K562 (cell line): ENCODE data around the gene MYO1F. TPM values are rescaled to one million over a fixed set of nuclear protein-coding genes. Genes with fewer than 3 reads are reported as not detected.

Experiments used
- ESRRB ChIP-seq: fragments of 250-450 bp; sonication (Bioruptor Pico); IDR thresholded peaks from 2 replicates; pipeline ENCODE4 v1.5.0; 2020; ENCODE audit warnings: mild to moderate bottlenecking, moderate library complexity, borderline replicate concordance
- FOXK2 ChIP-seq, 2 experiments: fragments of 450-650 bp; IDR thresholded peaks in 1 of 2; conservative IDR thresholded peaks in 1 of 2; 2 replicates each; pipeline ENCODE4 v1.6.1; 2016; ENCODE audit warnings: low read depth in 2 of 2, mild to moderate bottlenecking in 1 of 2
- HDAC2 ChIP-seq: fragments of 450-650 bp; IDR thresholded peaks from 2 replicates; pipeline ENCODE4 v1.6.1; 2016; ENCODE audit warnings: mild to moderate bottlenecking
- L3MBTL2 ChIP-seq: fragments of 450-650 bp; IDR thresholded peaks from 2 replicates; pipeline ENCODE4 v1.6.1; 2016; ENCODE audit warnings: mild to moderate bottlenecking, moderate library complexity
- MAZ ChIP-seq, 2 experiments: fragments of 450-650 bp in 1 of 2; sonication (generic) in 1 of 2; formaldehyde crosslinking; IDR thresholded peaks in 1 of 2; conservative IDR thresholded peaks in 1 of 2; 2 replicates each; pipeline versions ENCODE4 v1.4.0 to v1.5.0; 2020; ENCODE audit warnings: mild to moderate bottlenecking in 1 of 2, missing genetic modification reagents in 1 of 2
- MXD1 ChIP-seq: fragments of 250-450 bp; sonication (Bioruptor Pico); IDR thresholded peaks from 2 replicates; pipeline ENCODE4 v1.8.0; 2021; ENCODE audit warnings: borderline replicate concordance, mild to moderate bottlenecking, moderate library complexity; ENCODE audit not compliant: poor library complexity, severe bottlenecking
- PCBP1 ChIP-seq: fragments of 200-400 bp; formaldehyde crosslinking; IDR thresholded peaks from 2 replicates; pipeline ENCODE4 v1.6.1; 2018; ENCODE audit warnings: mild to moderate bottlenecking, low read depth, low read length; ENCODE audit not compliant: poor library complexity, severe bottlenecking
- PHF8 ChIP-seq: fragments of 200-600 bp; sonication (generic); IDR thresholded peaks from 2 replicates; pipeline ENCODE4 v1.6.1; 2012; ENCODE audit warnings: mixed run types, mild to moderate bottlenecking, inconsistent platforms, low read length, moderate library complexity, borderline replicate concordance
- RBFOX2 ChIP-seq: fragments of 200-400 bp; formaldehyde crosslinking; IDR thresholded peaks from 2 replicates; pipeline ENCODE4 v1.6.1; 2017; ENCODE audit warnings: low read depth, mild to moderate bottlenecking, low read length, moderate library complexity
- RBM15 ChIP-seq: fragments of 200-400 bp; formaldehyde crosslinking; IDR thresholded peaks from 2 replicates; pipeline ENCODE4 v1.6.1; 2018; ENCODE audit warnings: mild to moderate bottlenecking, low read length, moderate library complexity; ENCODE audit not compliant: insufficient read depth
- RUNX1 ChIP-seq: sonication (generic); IDR thresholded peaks from 2 replicates; pipeline ENCODE4 v1.6.1; 2016; ENCODE audit warnings: antibody characterized with exemption, low read depth
- SIRT6 ChIP-seq: IDR thresholded peaks from one replicate; pipeline ENCODE4 v1.6.1; 2012; ENCODE audit warnings: low read depth, mild to moderate bottlenecking, control low read depth, inconsistent platforms, low read length, moderate library complexity
- SP2 ChIP-seq: IDR thresholded peaks from 2 replicates; pipeline ENCODE4 v1.6.1; 2011; ENCODE audit warnings: mild to moderate bottlenecking, low read depth, low read length, moderate library complexity; ENCODE audit not compliant: poor library complexity, severe bottlenecking; ENCODE audit errors: extremely low read depth
- SRF ChIP-seq, 2 experiments: fragments of 250-450, 450-650 bp in 1 of 2; sonication (Bioruptor Pico) in 1 of 2; sonication (generic) in 1 of 2; formaldehyde crosslinking; IDR thresholded peaks; 2 replicates each; pipeline versions ENCODE4 v1.5.0 to v1.5.1; 2020 to 2022; ENCODE audit warnings: mild to moderate bottlenecking in 1 of 2, missing genetic modification reagents in 1 of 2
- SRSF1 ChIP-seq: fragments of 200-400 bp; formaldehyde crosslinking; IDR thresholded peaks from 2 replicates; pipeline ENCODE4 v1.6.1; 2017; ENCODE audit warnings: mild to moderate bottlenecking, low read depth, low read length, moderate library complexity
- TAF15 ChIP-seq: fragments of 200-400 bp; formaldehyde crosslinking; IDR thresholded peaks from 2 replicates; pipeline ENCODE4 v1.6.1; 2017; ENCODE audit warnings: mild to moderate bottlenecking, low read depth, low read length, moderate library complexity
- TAF9B ChIP-seq: fragments of 450-650 bp; IDR thresholded peaks from 2 replicates; pipeline ENCODE4 v1.6.1; 2018; ENCODE audit warnings: mild to moderate bottlenecking; ENCODE audit not compliant: partially characterized antibody
- ZFX ChIP-seq: sonication (generic); formaldehyde crosslinking; IDR thresholded peaks from 2 replicates; pipeline ENCODE4 v1.8.0; 2022; ENCODE audit warnings: mild to moderate bottlenecking, missing genetic modification reagents, moderate library complexity
- ZNF212 ChIP-seq: fragments of 450-650 bp; formaldehyde crosslinking; IDR thresholded peaks from 2 replicates; pipeline ENCODE4 v1.4.0; 2020; ENCODE audit warnings: mild to moderate bottlenecking
- ZNF217 ChIP-seq: sonication (generic); formaldehyde crosslinking; IDR thresholded peaks from 2 replicates; pipeline ENCODE4 v1.8.0; 2022; ENCODE audit warnings: mild to moderate bottlenecking, missing genetic modification reagents
- ZNF766 ChIP-seq: fragments of 200-800 bp; sonication (Bioruptor generic); conservative IDR thresholded peaks from 2 replicates; pipeline ENCODE4 v1.6.1; 2016; ENCODE audit warnings: missing genetic modification characterization, missing compliant biosample characterization
- ZNF785 ChIP-seq: fragments of 250-450 bp; sonication (Bioruptor Pico); IDR thresholded peaks from 2 replicates; pipeline ENCODE4 v1.4.0; 2020; ENCODE audit warnings: mild to moderate bottlenecking
- polyA plus RNA-seq, 8 experiments: library from polyadenylated mRNA; depleted of rRNA in 4 of 8; stranded (reverse) in 5 of 8; unstranded in 3 of 8; fragments of >200 nt; fragmentation: Nextera tagmentation in 2 of 8; fragmentation: Illumina TruSeq in 1 of 8; extraction: Ambion mirVana in 2 of 8; extraction: Trizol in 1 of 8; gene quantifications; 2 replicates each; pipeline versions ENCODE4 v1.2.1 to v1.2.3, GENCODE V29; 2011 to 2014; ENCODE audit warnings: inconsistent platforms in 1 of 8, missing spikeins in 1 of 8
- total RNA-seq, 7 experiments: library from RNA; depleted of rRNA in 6 of 7; stranded (reverse); fragments of >200 nt in 6 of 7; fragmentation: Illumina TruSeq in 2 of 7; extraction: Trizol in 2 of 7; gene quantifications; 2 replicates each; pipeline versions ENCODE4 v1.2.1 to v1.2.3, GENCODE V29; 2011 to 2021; ENCODE audit warnings: low replicate concordance in 1 of 7
- TF ChIP-seq, protein P1 (sequence below): fragments of 250-450 bp; sonication (Bioruptor Pico); IDR thresholded peaks from 2 replicates; pipeline ENCODE4 v1.5.0; 2022; ENCODE audit warnings: mild to moderate bottlenecking
- TF ChIP-seq, protein P2 (sequence below): fragments of 250-450 bp; sonication (Bioruptor Pico); IDR thresholded peaks from 2 replicates; pipeline ENCODE4 v1.8.0; 2022; ENCODE audit warnings: moderate library complexity, mild to moderate bottlenecking, inconsistent platforms

The MYO1F gene
- total and polyA plus RNA-seq, 9 of the 15 experiments (the other 6 are each of a cell fraction or from before 2014, with no cell fraction given), result 0.78 to 9.4 (median 4.3) TPM

DNA sequence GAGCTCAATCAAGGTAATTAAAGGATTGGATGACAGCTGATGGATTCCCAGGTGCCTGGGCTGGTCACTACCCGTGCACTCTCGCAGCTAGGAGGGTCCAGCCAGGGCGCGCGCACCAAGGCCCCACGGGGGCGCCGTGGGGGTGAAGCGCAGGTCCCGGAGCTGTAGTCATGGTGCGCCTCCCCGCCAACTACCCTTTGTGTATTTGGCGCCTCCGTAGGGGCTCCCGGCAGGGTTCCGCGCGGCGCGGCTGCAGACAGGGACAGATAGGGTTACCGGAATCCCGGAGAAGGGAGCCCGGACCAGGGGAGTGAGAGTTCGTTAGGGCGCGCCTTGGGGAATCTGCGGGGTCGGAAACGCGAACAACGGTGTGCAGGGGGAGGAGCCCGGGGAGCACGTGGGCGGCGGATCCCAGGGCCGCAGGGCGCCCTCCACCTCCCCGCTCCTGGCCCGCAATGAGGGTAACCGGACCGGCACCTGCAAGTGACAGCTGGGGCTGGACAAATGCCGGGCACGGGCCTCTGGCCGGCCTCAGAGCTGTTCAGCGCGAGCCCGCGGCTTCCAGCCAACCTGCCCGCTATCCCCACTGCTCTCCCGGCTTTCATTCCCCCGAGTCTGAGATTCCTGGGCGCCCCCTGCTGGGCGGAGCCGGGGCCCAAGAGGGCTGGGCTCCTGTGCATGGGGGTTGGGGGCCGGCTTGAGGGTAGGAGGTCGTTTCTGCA is 71.4 kb downstream of the MYO1F start (continued):
- TF ChIP-seq SP2, result no peak
- TF ChIP-seq RBFOX2, result peak; percentile 68
- peak; percentile 96 for TF ChIP-seq L3MBTL2
- TF ChIP-seq RBM15, result no peak
- no peak for TF ChIP-seq MXD1 (CRISPR knock-in tag)
- no peak for TF ChIP-seq RUNX1
- TF ChIP-seq ZNF212, result no peak
- no peak for TF ChIP-seq ESRRB
- TF ChIP-seq TAF9B, result no peak
- no peak for TF ChIP-seq ZNF217 (CRISPR knock-in tag)
- TF ChIP-seq SRF (CRISPR knock-in tag; IDR thresholded peaks at IDR 0.05), result no peak
- TF ChIP-seq, protein P1, sequence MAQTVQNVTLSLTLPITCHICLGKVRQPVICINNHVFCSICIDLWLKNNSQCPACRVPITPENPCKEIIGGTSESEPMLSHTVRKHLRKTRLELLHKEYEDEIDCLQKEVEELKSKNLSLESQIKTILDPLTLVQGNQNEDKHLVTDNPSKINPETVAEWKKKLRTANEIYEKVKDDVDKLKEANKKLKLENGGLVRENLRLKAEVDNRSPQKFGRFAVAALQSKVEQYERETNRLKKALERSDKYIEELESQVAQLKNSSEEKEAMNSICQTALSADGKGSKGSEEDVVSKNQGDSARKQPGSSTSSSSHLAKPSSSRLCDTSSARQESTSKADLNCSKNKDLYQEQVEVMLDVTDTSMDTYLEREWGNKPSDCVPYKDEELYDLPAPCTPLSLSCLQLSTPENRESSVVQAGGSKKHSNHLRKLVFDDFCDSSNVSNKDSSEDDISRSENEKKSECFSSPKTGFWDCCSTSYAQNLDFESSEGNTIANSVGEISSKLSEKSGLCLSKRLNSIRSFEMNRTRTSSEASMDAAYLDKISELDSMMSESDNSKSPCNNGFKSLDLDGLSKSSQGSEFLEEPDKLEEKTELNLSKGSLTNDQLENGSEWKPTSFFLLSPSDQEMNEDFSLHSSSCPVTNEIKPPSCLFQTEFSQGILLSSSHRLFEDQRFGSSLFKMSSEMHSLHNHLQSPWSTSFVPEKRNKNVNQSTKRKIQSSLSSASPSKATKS, result no peak
- no peak for TF ChIP-seq ZNF766
- TF ChIP-seq SIRT6, result no peak
- TF ChIP-seq, protein P2, sequence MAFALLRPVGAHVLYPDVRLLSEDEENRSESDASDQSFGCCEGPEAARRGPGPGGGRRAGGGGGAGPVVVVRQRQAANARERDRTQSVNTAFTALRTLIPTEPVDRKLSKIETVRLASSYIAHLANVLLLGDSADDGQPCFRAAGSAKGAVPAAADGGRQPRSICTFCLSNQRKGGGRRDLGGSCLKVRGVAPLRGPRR (CRISPR knock-in tag), result no peak
- TF ChIP-seq SRSF1, result no peak; the same call in 1 of the 2 replicates
- peak; percentile 53; the same call in 1 of the 2 replicates for TF ChIP-seq PHF8
- TF ChIP-seq MAZ (CRISPR knock-in tag; conservative IDR thresholded peaks at IDR 0.05 in 1 of 2, IDR thresholded peaks at IDR 0.05 in 1 of 2), result peak; percentile 57 to 81
- peak; percentile 70; the same call in 1 of the 2 replicates for TF ChIP-seq HDAC2
- peak; percentile 95 for TF ChIP-seq PCBP1
- TF ChIP-seq TAF15, result no peak
- no peak for TF ChIP-seq FOXK2 (conservative IDR thresholded peaks at IDR 0.05 in 1 of 2, IDR thresholded peaks at IDR 0.05 in 1 of 2; ENCODE audit: low read depth in 2 of 2)
- TF ChIP-seq ZFX (CRISPR knock-in tag), result peak; percentile 61
- no peak for TF ChIP-seq ZNF785 (CRISPR knock-in tag)
